Measurements from ENCODE around the gene THBS2.

DNA sequence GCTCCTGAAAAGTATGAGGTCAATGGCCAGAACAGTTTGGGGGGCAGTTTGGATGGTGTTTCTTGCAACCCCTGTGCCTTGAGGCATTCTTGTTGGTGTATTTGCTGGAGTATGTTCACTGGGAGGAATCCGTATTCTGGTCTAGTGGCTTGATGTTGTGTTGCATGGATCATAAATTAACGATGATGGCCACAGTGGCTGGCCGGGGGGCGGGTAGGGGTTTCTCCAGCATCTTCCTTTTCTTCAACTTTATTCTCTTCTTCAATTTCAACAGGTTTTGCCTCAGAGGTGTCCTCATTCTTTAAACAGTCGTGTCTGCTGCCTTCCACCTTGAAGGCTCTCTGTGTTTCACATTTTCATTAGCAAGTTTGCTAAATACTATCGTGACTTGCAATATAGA is 43.0 kb upstream of the THBS2 start:
- TF ChIP-seq, protein P1, sequence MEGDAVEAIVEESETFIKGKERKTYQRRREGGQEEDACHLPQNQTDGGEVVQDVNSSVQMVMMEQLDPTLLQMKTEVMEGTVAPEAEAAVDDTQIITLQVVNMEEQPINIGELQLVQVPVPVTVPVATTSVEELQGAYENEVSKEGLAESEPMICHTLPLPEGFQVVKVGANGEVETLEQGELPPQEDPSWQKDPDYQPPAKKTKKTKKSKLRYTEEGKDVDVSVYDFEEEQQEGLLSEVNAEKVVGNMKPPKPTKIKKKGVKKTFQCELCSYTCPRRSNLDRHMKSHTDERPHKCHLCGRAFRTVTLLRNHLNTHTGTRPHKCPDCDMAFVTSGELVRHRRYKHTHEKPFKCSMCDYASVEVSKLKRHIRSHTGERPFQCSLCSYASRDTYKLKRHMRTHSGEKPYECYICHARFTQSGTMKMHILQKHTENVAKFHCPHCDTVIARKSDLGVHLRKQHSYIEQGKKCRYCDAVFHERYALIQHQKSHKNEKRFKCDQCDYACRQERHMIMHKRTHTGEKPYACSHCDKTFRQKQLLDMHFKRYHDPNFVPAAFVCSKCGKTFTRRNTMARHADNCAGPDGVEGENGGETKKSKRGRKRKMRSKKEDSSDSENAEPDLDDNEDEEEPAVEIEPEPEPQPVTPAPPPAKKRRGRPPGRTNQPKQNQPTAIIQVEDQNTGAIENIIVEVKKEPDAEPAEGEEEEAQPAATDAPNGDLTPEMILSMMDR (IDR thresholded peaks at IDR 0.05; ENCODE audit: low read depth, low read length) = no peak
- TF ChIP-seq POLR2A (IDR thresholded peaks at IDR 0.05; ENCODE audit: extremely low read depth, insufficient read length) = no peak
- TF ChIP-seq MYC (IDR thresholded peaks at IDR 0.05; ENCODE audit: low read depth, low read length) = no peak

Measured in NB4 (cell line).